GM18505 (cell line): ENCODE data around the gene SACS.
"Not testable (repeated sequence)": the region's sequence is repeated elsewhere in the genome, so short reads cannot be mapped to it uniquely, and the experiment has no call there.

ENCODE experiments used
- ATAC-seq: cut with Tn5 transposase; IDR thresholded peaks from one replicate; pipeline ENCODE4 v1.9.1; 2021; ENCODE audit not compliant: unreplicated experiment
- POLR2A ChIP-seq: IDR thresholded peaks from 4 replicates; pipeline ENCODE4 v1.6.1; 2011; ENCODE audit warnings: borderline replicate concordance; ENCODE audit not compliant: insufficient read depth, insufficient read length; ENCODE audit errors: extremely low read depth

The SACS gene

DNA sequence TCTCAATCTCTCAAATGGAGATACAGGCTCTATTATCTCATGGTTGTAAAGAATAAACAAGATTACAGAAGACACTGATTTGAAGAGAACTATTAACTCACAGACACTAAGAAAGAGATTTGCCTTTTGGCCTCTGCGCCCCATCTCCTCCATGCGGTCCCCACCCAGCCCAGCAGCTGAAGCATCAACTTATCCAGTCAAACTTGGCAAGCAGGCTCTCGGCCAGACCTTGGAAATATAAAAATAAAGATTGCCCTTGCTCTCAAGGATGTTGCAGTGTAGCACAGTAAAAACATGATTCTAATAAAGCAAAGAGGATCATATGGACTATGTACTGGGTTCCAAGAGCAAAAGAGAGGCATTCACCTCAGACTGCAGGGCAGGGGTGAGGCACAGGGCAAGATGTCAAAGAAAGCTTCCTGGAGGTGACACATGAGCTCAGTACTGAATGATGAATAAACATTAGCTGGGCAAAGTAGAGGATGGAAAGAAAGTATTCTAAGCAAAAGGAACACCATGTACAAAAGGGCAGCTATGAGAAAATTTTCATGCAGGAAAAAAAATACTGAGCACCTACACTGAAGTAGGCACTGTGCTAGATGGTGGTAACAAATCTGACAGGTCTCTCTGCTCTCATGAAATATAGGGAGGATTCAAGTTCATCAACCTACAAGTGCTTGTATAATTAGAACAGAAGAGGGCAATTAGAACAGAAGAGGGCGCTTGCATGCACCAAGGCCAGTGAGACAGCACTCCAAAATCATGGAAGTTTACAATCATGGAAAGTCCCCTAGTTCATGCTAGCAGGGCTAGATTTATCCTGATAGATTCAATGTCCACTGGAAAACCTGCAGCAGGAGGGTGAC, 85.0 kb downstream of the SACS start:
- no peak for TF ChIP-seq POLR2A
- no peak for ATAC-seq

DNA sequence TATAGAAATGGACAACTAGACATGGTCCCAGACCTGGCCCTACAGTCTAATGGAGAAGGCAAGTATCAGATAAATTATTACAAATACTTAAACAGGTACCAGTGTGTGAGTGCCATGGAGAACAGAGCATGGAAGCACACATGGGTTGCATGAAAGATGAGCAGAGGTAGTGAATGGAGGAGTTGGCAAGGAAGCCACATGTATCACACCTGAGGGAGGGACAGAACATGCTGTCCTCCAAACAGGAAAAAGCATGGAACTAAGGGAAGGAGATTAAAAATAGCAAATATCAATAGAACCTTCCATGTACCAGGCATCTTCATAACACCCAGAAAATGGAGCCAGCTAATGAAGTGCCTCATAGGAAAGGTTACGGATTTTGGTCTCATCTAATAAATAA, 85.9 kb downstream of the SACS start:
- ATAC-seq, result no peak
- no peak for TF ChIP-seq POLR2A

DNA sequence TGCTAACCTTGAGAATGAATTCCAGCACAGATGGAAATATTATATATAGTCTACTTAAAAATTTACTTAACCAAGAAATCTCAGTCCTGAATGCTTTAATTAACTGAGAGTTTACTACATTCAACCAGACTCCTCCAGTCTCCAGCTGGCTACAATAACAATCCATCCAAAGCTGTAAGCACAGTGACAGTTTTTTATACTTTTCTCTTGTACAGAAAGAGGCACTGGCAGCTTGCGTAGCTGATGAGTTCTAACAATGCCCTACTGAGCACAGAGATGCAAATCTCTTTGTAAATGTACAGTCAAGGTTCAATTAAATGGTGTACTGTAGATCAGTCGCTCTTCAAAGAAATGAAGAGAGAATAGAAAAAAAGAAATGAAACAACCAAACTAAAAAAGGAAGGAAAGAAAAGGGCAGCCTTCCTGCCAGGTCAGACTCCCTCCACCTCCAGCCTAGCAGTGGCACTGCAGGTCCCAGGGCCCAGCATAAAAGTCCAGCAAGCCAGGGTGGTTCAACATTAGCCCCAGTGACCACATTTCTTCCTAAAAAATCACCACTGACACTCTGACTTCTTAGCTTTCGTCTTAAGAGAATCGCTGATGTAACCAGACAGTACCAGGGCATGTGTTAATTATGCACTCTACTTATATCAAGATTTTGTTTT, 88.4 kb downstream of the SACS start:
- TF ChIP-seq POLR2A, result no peak
- ATAC-seq, result no peak

DNA sequence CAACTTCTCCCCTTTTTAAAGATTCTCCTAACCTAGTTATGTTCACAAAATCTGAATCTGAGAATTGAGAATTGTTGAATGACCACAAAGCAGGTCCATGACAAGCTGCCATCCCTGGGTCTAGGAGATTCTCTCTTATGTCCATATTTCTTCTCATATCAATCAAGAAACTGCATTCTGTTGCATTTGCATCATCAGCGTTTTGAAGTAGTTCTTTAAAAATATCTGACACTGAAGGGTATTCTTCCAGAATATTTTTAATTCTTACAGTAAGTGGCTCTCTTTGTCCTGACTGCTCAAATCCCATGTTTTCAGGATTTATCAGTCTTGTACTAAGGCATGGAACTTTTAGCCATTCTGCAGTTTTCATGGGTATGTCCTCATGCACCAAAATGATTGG, 94.3 kb downstream of the SACS start:
- no peak for TF ChIP-seq POLR2A
- ATAC-seq, result no peak

DNA sequence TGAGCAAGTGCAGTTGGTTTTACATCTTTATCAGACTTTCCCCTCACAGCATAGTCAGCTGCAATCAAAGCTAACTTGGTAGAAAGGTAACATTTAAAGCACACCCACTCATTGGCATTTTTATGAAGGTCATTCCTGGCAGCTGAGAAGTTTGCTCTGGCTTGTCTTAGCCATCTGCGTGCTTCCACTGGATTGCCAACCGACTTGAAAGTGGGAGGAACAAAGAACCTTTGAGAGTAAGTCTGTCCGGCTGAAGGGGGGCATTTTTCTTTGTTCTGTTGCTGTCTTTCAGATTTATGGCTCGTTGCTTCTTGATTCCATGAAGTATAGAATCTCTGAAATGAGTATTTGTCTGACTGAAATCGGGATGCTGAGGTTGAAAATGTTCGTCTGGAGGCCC, 103.1 kb downstream of the SACS start:
- TF ChIP-seq POLR2A, result no peak
- no peak for ATAC-seq

DNA sequence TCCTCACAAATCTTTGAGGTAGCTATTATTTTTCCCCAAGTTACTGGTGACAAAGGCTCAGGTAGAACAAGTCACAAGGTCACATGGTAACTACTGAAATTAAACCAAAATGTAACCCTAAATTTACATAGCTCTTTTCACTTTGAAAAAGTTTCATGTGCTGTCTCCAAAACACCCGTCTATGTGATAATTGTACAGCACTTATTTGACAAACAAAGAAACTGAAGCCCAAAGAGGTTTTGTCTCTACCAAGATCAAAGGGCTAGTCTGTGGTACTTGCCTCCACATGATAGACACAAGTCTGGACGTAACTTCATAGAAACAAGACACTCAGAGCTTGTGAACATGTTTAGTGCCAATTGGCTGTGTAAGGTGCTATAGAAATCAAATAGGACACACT, 108.3 kb downstream of the SACS start:
- no peak for TF ChIP-seq POLR2A
- ATAC-seq, result no peak

DNA sequence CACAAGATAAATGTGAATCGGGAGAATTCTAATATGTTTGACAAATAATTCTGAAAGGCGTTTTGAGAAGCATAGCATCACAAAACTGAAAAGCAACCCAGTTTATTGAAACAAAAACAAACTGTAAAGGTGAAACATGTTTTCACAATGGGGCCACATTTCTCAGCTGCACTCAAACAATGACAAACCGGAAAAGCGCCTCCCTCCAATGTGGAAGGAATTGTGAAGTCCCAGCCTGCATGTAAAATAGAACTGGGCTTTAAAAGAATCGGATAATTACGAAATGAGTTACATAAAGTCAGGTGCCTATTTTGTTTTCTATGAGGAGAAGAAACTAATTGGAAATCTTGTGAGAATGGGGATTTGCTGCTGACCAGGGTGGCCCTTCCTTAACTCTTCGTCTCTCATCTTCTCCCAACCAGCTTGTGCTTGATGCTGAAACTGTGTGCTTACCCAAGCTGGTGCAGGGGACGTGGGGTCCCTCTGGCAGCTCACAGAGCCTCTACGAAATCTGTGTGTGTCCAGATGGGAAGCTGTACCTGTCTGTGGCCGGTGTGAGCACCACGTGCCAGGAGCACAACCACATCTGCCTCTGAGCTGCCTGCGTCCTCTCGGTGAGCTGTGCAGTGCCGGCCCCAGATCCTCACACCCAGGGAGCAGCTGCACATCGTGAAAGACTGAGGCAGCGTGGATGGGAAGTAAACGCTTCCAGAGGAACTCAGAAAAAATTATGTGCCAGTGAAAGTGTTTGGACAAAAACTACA, 109.4 kb downstream of the SACS start:
- no peak for TF ChIP-seq POLR2A
- no peak for ATAC-seq

DNA sequence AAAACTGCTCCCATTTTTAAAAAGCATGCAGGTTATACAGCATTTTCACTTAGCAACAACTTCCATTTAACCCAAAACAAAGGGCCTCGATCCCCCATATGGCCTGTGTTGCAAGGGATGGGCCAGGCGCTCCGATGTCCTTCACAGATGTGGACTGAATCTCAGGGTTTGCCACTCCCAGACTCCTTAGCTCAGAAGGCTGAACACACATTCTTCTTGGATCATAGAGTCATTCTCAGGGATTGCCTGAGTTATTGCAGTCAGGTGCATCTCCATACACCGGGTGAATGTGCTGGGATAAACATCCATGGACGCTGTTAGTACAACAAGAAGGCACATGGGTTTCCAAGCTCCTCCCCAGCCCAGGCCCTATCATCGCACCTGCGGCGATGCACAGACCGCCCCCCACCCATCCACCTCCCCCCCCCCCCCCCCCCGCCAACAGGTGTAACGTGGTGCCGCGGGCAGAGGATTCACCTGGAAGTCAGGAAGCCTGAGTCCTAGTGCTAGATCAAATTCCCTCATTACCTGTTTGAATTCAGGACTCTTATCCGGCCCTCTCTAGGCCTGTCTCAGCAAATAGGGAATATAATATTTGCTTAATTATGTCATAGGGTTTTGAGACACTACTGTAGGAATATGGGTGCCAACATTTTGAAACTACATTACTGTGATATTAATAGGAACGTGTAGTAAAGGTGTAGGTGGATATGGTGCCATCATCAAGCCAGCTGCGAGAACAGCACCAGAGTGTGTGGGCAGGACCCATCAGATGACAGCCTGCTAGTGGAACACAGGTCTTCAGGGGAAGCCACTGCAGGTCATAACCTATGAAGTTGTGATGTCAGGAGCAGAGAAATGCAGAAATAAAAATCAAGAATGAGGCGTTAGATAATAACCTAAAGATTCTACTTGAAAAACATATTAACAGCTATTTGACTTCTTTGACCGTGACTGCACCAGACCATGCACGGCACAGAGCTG, 110.9 kb downstream of the SACS start:
- ATAC-seq, result no peak
- no peak for TF ChIP-seq POLR2A

DNA sequence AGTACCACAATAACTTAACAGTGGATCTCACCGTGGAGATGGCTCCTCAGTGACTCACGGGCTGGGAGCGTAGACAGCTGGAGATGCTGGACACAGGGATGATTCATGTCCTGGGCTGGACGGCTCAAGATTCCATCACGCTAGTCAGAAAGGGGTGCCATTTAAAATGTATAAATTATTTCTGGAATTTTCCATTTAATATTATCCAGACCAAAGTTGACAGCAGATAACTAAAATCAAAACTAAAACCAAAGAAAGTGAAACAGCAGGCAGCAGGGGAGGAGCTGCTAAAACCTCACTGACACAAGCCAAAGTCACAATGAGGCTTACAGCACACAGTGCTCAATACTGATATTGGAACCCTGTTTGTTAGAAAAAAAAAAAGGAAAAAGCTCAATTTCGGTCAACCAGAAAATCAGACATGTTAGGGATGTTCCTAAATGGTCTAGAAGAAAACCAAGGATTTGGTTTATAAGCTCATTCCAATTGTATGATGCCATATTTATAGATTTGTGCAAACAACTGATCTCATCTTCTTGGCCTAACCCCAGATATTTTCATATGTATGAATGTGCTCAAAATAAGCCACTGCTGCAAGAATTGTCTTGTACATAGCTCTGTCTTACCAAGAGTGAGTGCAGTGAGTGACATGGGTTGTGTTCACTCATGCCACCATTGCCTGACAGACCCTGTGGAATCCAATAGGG, 111.8 kb downstream of the SACS start:
- ATAC-seq, result peak; percentile 68
- TF ChIP-seq POLR2A, result no peak

DNA sequence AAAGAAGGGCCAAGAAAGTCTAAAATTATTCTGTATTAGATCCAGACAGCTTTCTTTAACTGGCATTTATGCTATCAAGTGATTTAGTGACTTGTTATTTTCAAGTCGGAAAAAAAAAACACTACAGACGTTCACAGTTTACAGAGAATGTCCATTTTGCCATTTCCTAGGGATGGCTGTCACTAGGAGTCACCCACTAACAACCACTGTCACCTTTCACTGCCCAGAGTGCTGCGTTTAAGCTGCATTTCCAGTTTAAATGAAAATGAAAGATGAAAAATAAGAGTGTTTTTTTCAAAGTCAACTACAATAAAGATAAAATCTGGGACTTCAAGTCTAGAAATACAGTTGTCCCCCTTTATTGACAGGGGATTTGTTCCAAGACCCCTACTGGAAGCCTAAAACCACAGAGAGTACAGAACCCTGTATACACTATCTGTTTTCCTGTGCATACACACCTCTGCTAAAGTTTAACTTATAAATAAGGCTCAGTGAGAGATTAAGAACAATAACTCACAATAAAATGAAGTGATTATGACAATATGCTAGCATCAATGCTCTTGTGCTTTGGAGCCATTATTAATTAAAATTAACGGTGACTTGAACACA, 112.5 kb downstream of the SACS start:
- ATAC-seq, result peak; percentile 22
- no peak for TF ChIP-seq POLR2A

DNA sequence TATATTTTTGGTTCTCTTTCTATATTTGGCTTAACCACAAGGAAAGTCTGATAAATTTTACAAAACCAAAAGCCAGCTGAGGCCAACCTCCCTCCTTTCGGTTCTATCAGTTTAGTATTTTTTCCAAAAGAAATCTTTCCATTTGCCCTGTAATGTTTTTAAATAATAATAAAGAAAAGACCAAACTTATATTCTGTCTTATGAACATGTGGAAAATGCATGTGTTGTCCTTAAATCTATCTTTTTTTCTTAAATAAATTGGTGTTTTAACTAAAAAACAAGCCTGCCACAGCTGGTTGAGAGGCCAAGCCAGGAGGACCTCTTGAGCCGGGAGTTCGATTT, 113.6 kb downstream of the SACS start:
- no peak for ATAC-seq
- TF ChIP-seq POLR2A, result no peak

DNA sequence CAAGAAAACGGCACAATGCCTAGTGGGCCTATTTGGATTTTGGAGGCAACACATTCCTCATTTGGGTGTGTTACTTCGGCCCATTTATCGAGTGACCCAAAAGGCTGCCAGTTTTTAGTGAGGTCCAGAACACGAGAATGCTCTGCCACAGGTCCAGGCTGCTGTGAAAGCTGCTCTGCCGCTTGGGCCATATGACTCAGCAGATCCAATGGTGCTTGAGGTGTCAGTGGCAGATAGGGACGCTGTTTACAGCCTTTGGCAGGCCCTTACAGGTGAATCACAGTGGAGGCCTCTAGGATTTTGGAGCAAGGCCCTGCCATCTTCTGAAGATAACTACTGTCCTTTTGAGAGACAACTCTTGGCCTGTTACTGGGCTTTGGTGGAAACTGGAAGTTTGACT, 118.7 kb downstream of the SACS start:
- not testable (repeated sequence) for ATAC-seq
